ENCODE data around the gene PDCD6IP. TPM values are rescaled to one million over a fixed set of nuclear protein-coding genes. Genes with fewer than 3 reads are reported as not detected.

PDCD6IP gene
- total RNA-seq, 3 donors from 2014 or later: 152 to 242 (median 204) TPM

GRCh38 chr3:33825111-33825510 is 26.7 kb downstream of the PDCD6IP start:
- DNase-seq (ENCODE audit: low spot score in 2 of 2): no peak
- H3K4me3 ChIP-seq: no peak overlapping the region
- TF ChIP-seq CTCF (IDR thresholded peaks at IDR 0.05): no peak
- no peak for TF ChIP-seq POLR2AphosphoS5 (IDR thresholded peaks at IDR 0.05)
- no peak for TF ChIP-seq POLR2A (IDR thresholded peaks at IDR 0.05)
- no peaks in the 10 kb centered on the region for H3K36me3 ChIP-seq
- H3K4me1 ChIP-seq: no peaks in the 10 kb centered on the region
- no peak overlapping the region for H3K27ac ChIP-seq
- intact Hi-C loops (cut with DNase I; ENCODE audit: low total_unique reads): no loop called here
- H3K27me3 ChIP-seq: no peaks in the 10 kb centered on the region
- H3K9me3 ChIP-seq: no peaks in the 10 kb centered on the region

- TF ChIP-seq POLR2AphosphoS5 (IDR thresholded peaks at IDR 0.05) (no peak), POLR2A (IDR thresholded peaks at IDR 0.05) (no peak), CTCF (IDR thresholded peaks at IDR 0.05) (no peak)
- no peak for DNase-seq (ENCODE audit: low spot score in 2 of 2)
Observed at GRCh38 chr3:33826206-33826605, 27.8 kb downstream of the PDCD6IP start.

GRCh38 chr3:33826688-33827087 is 28.3 kb downstream of the PDCD6IP start:
- DNase-seq (ENCODE audit: low spot score in 2 of 2): no peak
- H3K4me3 ChIP-seq: no peak overlapping the region
- H3K9me3 ChIP-seq: no peaks in the 10 kb centered on the region
- TF ChIP-seq POLR2A (IDR thresholded peaks at IDR 0.05): no peak
- TF ChIP-seq CTCF (IDR thresholded peaks at IDR 0.05): no peak
- TF ChIP-seq POLR2AphosphoS5 (IDR thresholded peaks at IDR 0.05): no peak
- no peaks in the 10 kb centered on the region for H3K36me3 ChIP-seq
- no peak overlapping the region for H3K27ac ChIP-seq
- no peaks in the 10 kb centered on the region for H3K27me3 ChIP-seq
- no peaks in the 10 kb centered on the region for H3K4me1 ChIP-seq
- intact Hi-C loops (cut with DNase I; ENCODE audit: low total_unique reads): no loop called here

More at GRCh38 chr3:33826206-33826605, 27.8 kb downstream of the PDCD6IP start:
- Histone ChIP-seq H3K4me3 (no peak overlapping the region), H3K9me3 (no peaks in the 10 kb centered on the region), H3K36me3 (no peaks in the 10 kb centered on the region), H3K4me1 (no peaks in the 10 kb centered on the region), H3K27ac (no peak overlapping the region), H3K27me3 (no peaks in the 10 kb centered on the region)
- intact Hi-C loops (cut with DNase I; ENCODE audit: low total_unique reads): no loop called here

- intact Hi-C loops (cut with DNase I; ENCODE audit: low total_unique reads): no loop called here
- Histone ChIP-seq H3K27me3 (no peaks in the 10 kb centered on the region), H3K36me3 (no peaks in the 10 kb centered on the region), H3K27ac (no peak overlapping the region), H3K9me3 (no peaks in the 10 kb centered on the region), H3K4me3 (no peak overlapping the region), H3K4me1 (no peaks in the 10 kb centered on the region)
- no peak for DNase-seq (ENCODE audit: low spot score in 2 of 2)
- no peak for TF ChIP-seq CTCF (IDR thresholded peaks at IDR 0.05)
- TF ChIP-seq POLR2A (IDR thresholded peaks at IDR 0.05): no peak
- TF ChIP-seq POLR2AphosphoS5 (IDR thresholded peaks at IDR 0.05): no peak
Observed at GRCh38 chr3:33829720-33830119, 31.3 kb downstream of the PDCD6IP start.

GRCh38 chr3:33831053-33831452 is 32.6 kb downstream of the PDCD6IP start:
- TF ChIP-seq CTCF (IDR thresholded peaks at IDR 0.05): no peak
- TF ChIP-seq POLR2A (IDR thresholded peaks at IDR 0.05): no peak
- no peak for TF ChIP-seq POLR2AphosphoS5 (IDR thresholded peaks at IDR 0.05)
- intact Hi-C loops (cut with DNase I; ENCODE audit: low total_unique reads): no loop called here
- H3K4me1 ChIP-seq: no peaks in the 10 kb centered on the region
- no peak overlapping the region for H3K4me3 ChIP-seq
- no peaks in the 10 kb centered on the region for H3K36me3 ChIP-seq
- no peaks in the 10 kb centered on the region for H3K9me3 ChIP-seq
- H3K27ac ChIP-seq: no peak overlapping the region
- DNase-seq (ENCODE audit: low spot score in 2 of 2): no peak
- H3K27me3 ChIP-seq: no peaks in the 10 kb centered on the region

Measured in breast epithelium (tissue), 4 donors.